Tibial nerve (tissue), 4 donors: ENCODE results near the gene MAN2A2. TPM values are rescaled to one million over a fixed set of nuclear protein-coding genes. Genes with fewer than 3 reads are reported as not detected.

ENCODE experiments used
- DNase-seq, 2 donors: peaks; one replicate each; pipeline ENCODE4 v3.0.0-alpha.2; 2019; ENCODE audit warnings: low spot score in 2 of 2
- H3K27ac ChIP-seq, 4 donors: fragments of 200-600 bp; sonication (generic) in 3 of 4; one replicate each; pipeline ENCODE4 v1.5.1; 2017 to 2019; ENCODE audit warnings: mild to moderate bottlenecking in 1 of 4
- H3K27me3 ChIP-seq, 2 donors: fragments of 200-600 bp; sonication (generic) in 1 of 2; one replicate each; pipeline versions ENCODE4 v1.5.1 to v1.6.0; 2017 to 2019
- H3K36me3 ChIP-seq, 3 donors: fragments of 200-600 bp; sonication (generic); one replicate each; pipeline ENCODE4 v1.5.1; 2018 to 2019
- H3K4me1 ChIP-seq, 4 donors: fragments of 200-600 bp; sonication (generic) in 3 of 4; one replicate each; pipeline ENCODE4 v1.5.1; 2017 to 2019
- H3K4me3 ChIP-seq, 4 donors: fragments of 200-600 bp; sonication (generic) in 3 of 4; one replicate each; pipeline ENCODE4 v1.5.1; 2017 to 2019; ENCODE audit warnings: mild to moderate bottlenecking in 1 of 4, moderate library complexity in 1 of 4
- H3K9me3 ChIP-seq, 4 donors: fragments of 200-600 bp; sonication (generic) in 3 of 4; one replicate each; pipeline ENCODE4 v1.5.1; 2017 to 2019
- CTCF ChIP-seq, 5 experiments: fragments of 200-600 bp in 3 of 5; fragments of 450-650 bp in 2 of 5; sonication (generic) in 3 of 5; IDR thresholded peaks; one replicate each; pipeline ENCODE4 v1.5.1; 2016 to 2019; ENCODE audit warnings: antibody characterized with exemption in 5 of 5, mild to moderate bottlenecking in 3 of 5, moderate library complexity in 2 of 5
- EP300 ChIP-seq, 2 donors: sonication (generic); formaldehyde crosslinking; IDR thresholded peaks; one replicate each; pipeline ENCODE4 v1.6.1; 2017; ENCODE audit warnings: antibody characterized with exemption in 2 of 2, mild to moderate bottlenecking in 1 of 2
- POLR2A ChIP-seq, 2 donors: fragments of 450-650 bp; IDR thresholded peaks; one replicate each; pipeline ENCODE4 v1.6.1; 2017; ENCODE audit warnings: antibody characterized with exemption in 2 of 2, mild to moderate bottlenecking in 2 of 2, moderate library complexity in 2 of 2
- WGBS, 2 donors: methylation state at CpG; one replicate each; pipeline ENCODE4 v1.1.5; 2018; 5-methylcytosine and 5-hydroxymethylcytosine counted together
- total RNA-seq, 4 donors: library from RNA; depleted of rRNA; stranded (reverse); fragments of >200 nt; gene quantifications; one replicate each; pipeline ENCODE4 v1.1.0, GENCODE V29; 2016

MAN2A2 gene
- total RNA-seq, 4 donors from 2014 or later = 83.5 to 178 (median 128) TPM

- Histone ChIP-seq H3K36me3 (no peaks in the 10 kb centered on the region), H3K4me3 (no peak overlapping the region), H3K27ac (no peak overlapping the region), H3K27me3 (no peaks in the 10 kb centered on the region), H3K4me1 (peaks cover 0 to 5% (median 0%) of the 10 kb centered on the region in 4 donors), H3K9me3 (no peaks in the 10 kb centered on the region)
- TF ChIP-seq POLR2A (IDR thresholded peaks at IDR 0.05) (no peak), EP300 (IDR thresholded peaks at IDR 0.05) (no peak), CTCF (IDR thresholded peaks at IDR 0.05) (no peak)
- DNase-seq = no peak
- 58 to 59% methylated on average over 10 of the region's 10 CpGs for WGBS, 2 donors
Observed at GRCh38 chr15:90859234-90860131, 43.6 kb upstream of the MAN2A2 start.

DNA sequence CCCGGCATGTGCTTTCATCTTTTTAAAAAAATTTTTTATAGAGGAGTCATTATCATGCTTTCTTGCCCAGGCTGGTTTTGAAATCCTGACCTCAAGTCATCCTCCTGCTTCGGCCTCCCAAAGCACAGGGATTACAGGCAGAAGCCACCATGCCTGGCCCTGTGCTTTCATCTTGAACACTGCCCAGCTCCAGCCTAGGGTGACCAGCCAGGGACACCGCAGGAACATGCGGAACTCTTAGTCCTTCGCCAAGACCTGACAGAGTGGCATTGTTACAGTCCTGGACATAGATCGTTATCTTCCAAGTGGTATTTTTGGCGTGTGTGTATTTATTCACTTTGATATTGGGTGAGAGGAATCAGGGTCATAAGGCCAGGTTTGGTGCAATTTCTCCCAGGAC is 42.7 kb upstream of the MAN2A2 start:
- H3K4me3 ChIP-seq = no peak overlapping the region
- H3K27me3 ChIP-seq = no peaks in the 10 kb centered on the region
- peaks cover 0 to 5% (median 0%) of the 10 kb centered on the region in 4 donors for H3K4me1 ChIP-seq
- no peaks in the 10 kb centered on the region for H3K36me3 ChIP-seq
- TF ChIP-seq EP300 (IDR thresholded peaks at IDR 0.05) (no peak), CTCF (IDR thresholded peaks at IDR 0.05) (no peak), POLR2A (IDR thresholded peaks at IDR 0.05) (no peak)
- DNase-seq = no peak
- H3K9me3 ChIP-seq = no peaks in the 10 kb centered on the region
- 77 to 82% methylated on average over 7 of the region's 7 CpGs for WGBS, 2 donors
- H3K27ac ChIP-seq = no peak overlapping the region

DNA sequence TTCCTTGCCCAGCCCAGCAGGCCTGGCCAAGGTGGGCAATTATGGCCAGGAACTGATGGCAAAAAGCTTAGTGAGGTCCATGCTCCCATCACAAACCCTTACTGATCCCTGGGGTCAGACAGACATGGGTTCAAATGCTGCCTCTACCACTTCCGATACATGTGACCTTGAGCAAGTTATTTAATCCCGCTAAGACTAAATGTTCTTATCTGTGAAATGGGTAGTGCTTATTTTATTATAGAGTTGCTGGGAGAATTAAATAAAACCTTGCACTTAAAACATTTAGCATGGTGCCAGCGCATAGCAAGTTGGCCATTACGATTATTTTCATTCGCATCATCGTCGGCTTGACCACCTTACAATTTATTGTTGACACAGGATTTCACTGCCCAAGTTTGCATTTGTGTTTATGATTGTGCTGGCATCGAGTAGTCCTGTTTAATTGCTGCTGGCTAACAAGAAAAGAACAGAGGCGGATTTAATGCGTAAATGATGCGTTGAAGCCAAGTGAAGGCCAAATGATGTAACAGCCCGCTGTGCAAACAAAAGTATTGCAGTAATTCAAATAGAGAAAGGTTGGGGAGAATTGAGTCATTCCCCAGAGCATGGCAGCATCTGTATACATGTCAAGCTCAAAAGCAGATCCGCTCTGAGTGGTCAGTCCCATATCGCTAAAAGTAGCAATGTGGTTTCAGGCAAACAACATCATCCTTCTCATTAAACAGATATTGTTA is 42.0 kb upstream of the MAN2A2 start:
- Histone ChIP-seq H3K27me3 (no peaks in the 10 kb centered on the region), H3K36me3 (no peaks in the 10 kb centered on the region), H3K4me3 (no peak overlapping the region), H3K9me3 (no peaks in the 10 kb centered on the region), H3K4me1 (peaks cover 0 to 5% (median 0%) of the 10 kb centered on the region in 4 donors), H3K27ac (no peak overlapping the region)
- TF ChIP-seq CTCF (IDR thresholded peaks at IDR 0.05) = no peak
- TF ChIP-seq EP300 (IDR thresholded peaks at IDR 0.05) = no peak
- no peak for TF ChIP-seq POLR2A (IDR thresholded peaks at IDR 0.05)
- 85 to 87% methylated on average over 14 of the region's 14 CpGs for WGBS, 2 donors
- no peak for DNase-seq

DNA sequence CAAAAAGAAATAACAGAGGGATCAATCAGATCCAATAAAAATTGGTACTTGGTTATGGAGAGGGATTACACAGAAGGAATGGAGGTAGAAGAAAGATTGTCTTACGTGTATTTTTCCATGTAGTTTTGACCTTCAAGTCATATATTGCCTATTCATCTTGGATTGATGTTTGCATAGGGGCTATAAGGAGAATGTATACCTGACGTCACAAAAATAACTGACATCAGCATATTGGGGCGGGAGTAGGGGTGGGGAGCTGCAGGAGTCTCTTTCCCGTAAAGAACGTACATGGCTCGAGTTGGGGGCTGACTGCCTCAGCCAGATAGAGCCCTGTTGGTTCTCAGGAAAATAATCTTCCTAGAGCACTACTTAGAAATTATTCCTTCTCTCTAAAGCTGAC is 40.6 kb upstream of the MAN2A2 start:
- no peaks in the 10 kb centered on the region for H3K27me3 ChIP-seq
- 87 to 91% methylated on average over 6 of the region's 6 CpGs for WGBS, 2 donors
- H3K9me3 ChIP-seq = no peaks in the 10 kb centered on the region
- H3K4me1 ChIP-seq = no peaks in the 10 kb centered on the region
- no peak for DNase-seq
- TF ChIP-seq EP300 (IDR thresholded peaks at IDR 0.05) = no peak
- TF ChIP-seq CTCF (IDR thresholded peaks at IDR 0.05) = no peak
- TF ChIP-seq POLR2A (IDR thresholded peaks at IDR 0.05) = no peak
- H3K36me3 ChIP-seq = no peaks in the 10 kb centered on the region
- no peak overlapping the region for H3K4me3 ChIP-seq
- peak overlapping the region in 1 of 4 donors; percentile 2 for H3K27ac ChIP-seq
